Measurements from ENCODE around the gene RANBP17. TPM values are rescaled to one million over a fixed set of nuclear protein-coding genes. Genes with fewer than 3 reads are reported as not detected.
A peak's percentile ranks its signal among the peaks of the same experiment; 100 is the strongest.

Gene RANBP17
- total RNA-seq, 4 donors from 2014 or later, result 0.38 to 5.1 (median 1.4) TPM

GRCh38 chr5:171317230-171317629 lies 455.4 kb downstream of the RANBP17 start:
- 12 to 14% methylated on average over 11 of the region's 11 CpGs for WGBS, 2 donors
- H3K4me3 ChIP-seq (ENCODE audit: low read depth, poor library complexity, severe bottlenecking), result no peak overlapping the region
- TF ChIP-seq CTCF (IDR thresholded peaks at IDR 0.05) (no peak), POLR2A (IDR thresholded peaks at IDR 0.05) (no peak)

GRCh38 chr5:171318026-171318425 lies 456.2 kb downstream of the RANBP17 start:
- DNase-seq (ENCODE audit: low spot score in 2 of 2), result peak in 1 of 2 donors; percentile 72
- no peak overlapping the region for H3K4me3 ChIP-seq (ENCODE audit: low read depth, poor library complexity, severe bottlenecking)
- intact Hi-C loops (cut with DNase I; ENCODE audit: low total_unique reads), result no loop called here
- 7 to 11% methylated on average over 9 of the region's 9 CpGs for WGBS, 2 donors
- TF ChIP-seq POLR2A (IDR thresholded peaks at IDR 0.05) (no peak), CTCF (IDR thresholded peaks at IDR 0.05) (no peak)

More at GRCh38 chr5:171317230-171317629, 455.4 kb downstream of the RANBP17 start:
- DNase-seq (ENCODE audit: low spot score in 2 of 2), result peak in 1 of 2 donors; percentile 20
- intact Hi-C loops (cut with DNase I; ENCODE audit: low total_unique reads), result no loop called here

GRCh38 chr5:171321447-171321846 lies 459.6 kb downstream of the RANBP17 start:
- TF ChIP-seq CTCF (IDR thresholded peaks at IDR 0.05), result no peak
- TF ChIP-seq POLR2A (IDR thresholded peaks at IDR 0.05), result no peak
- DNase-seq (ENCODE audit: low spot score in 2 of 2), result peak in 1 of 2 donors; percentile 66
- H3K4me3 ChIP-seq (ENCODE audit: low read depth, poor library complexity, severe bottlenecking), result no peak overlapping the region
- intact Hi-C loops (cut with DNase I; ENCODE audit: low total_unique reads), result no loop called here
- WGBS, 2 donors, result 79% methylated on average over 7 of the region's 7 CpGs

GRCh38 chr5:171322527-171322926 lies 460.7 kb downstream of the RANBP17 start:
- intact Hi-C loops (cut with DNase I; ENCODE audit: low total_unique reads), result no loop called here
- no peak for DNase-seq (ENCODE audit: low spot score in 2 of 2)
- WGBS, 2 donors, result 80 to 86% methylated on average over 5 of the region's 5 CpGs
- TF ChIP-seq POLR2A (IDR thresholded peaks at IDR 0.05) (no peak), CTCF (IDR thresholded peaks at IDR 0.05) (no peak)
- H3K4me3 ChIP-seq (ENCODE audit: low read depth, poor library complexity, severe bottlenecking), result no peak overlapping the region

GRCh38 chr5:171323007-171323406 lies 461.2 kb downstream of the RANBP17 start:
- intact Hi-C loops (cut with DNase I; ENCODE audit: low total_unique reads), result no loop called here

More at GRCh38 chr5:171323007-171323406, 461.2 kb downstream of the RANBP17 start:
- 55 to 66% methylated on average over 3 of the region's 3 CpGs for WGBS, 2 donors
- DNase-seq (ENCODE audit: low spot score in 2 of 2), result no peak
- H3K4me3 ChIP-seq (ENCODE audit: low read depth, poor library complexity, severe bottlenecking), result no peak overlapping the region
- TF ChIP-seq CTCF (IDR thresholded peaks at IDR 0.05) (no peak), POLR2A (IDR thresholded peaks at IDR 0.05) (no peak)

Data from lower leg skin (tissue), 4 donors.